ENCODE results near the gene PPP2R2D. TPM values are rescaled to one million over a fixed set of nuclear protein-coding genes. Genes with fewer than 3 reads are reported as not detected.
A peak's percentile ranks its signal among the peaks of the same experiment; 100 is the strongest.

PPP2R2D gene
- total RNA-seq, 1 donor from 2014 or later = 36.9 TPM

GRCh38 chr10:131943021-131943814, 42.4 kb downstream of the PPP2R2D start:
- peak; percentile 53 for DNase-seq (ENCODE audit: low spot score)
- TF ChIP-seq CTCF (IDR thresholded peaks at IDR 0.05; ENCODE audit: unreplicated experiment) = peak; percentile 21
- no peak overlapping the region for H3K27ac Mint-ChIP-seq (ENCODE audit: unreplicated experiment)
- H3K27me3 Mint-ChIP-seq (ENCODE audit: unreplicated experiment) = peaks cover 5% of the 10 kb centered on the region
- H3K4me1 Mint-ChIP-seq (ENCODE audit: unreplicated experiment) = peaks cover 11% of the 10 kb centered on the region
- peaks cover 51% of the 10 kb centered on the region for H3K36me3 Mint-ChIP-seq (ENCODE audit: low read depth, unreplicated experiment)
- no peaks in the 10 kb centered on the region for H3K9me3 Mint-ChIP-seq (ENCODE audit: unreplicated experiment)
- H3K4me3 Mint-ChIP-seq (ENCODE audit: unreplicated experiment) = no peak overlapping the region

- no peak for DNase-seq (ENCODE audit: low spot score)
- no peak for TF ChIP-seq CTCF (IDR thresholded peaks at IDR 0.05; ENCODE audit: unreplicated experiment)
- no peak overlapping the region for H3K27ac Mint-ChIP-seq (ENCODE audit: unreplicated experiment)
- peaks cover 11% of the 10 kb centered on the region for H3K4me1 Mint-ChIP-seq (ENCODE audit: unreplicated experiment)
- peaks cover 5% of the 10 kb centered on the region for H3K27me3 Mint-ChIP-seq (ENCODE audit: unreplicated experiment)
- H3K9me3 Mint-ChIP-seq (ENCODE audit: unreplicated experiment) = no peaks in the 10 kb centered on the region
- peaks cover 48% of the 10 kb centered on the region for H3K36me3 Mint-ChIP-seq (ENCODE audit: low read depth, unreplicated experiment)
- no peak overlapping the region for H3K4me3 Mint-ChIP-seq (ENCODE audit: unreplicated experiment)
These were observed 43.6 kb downstream of the PPP2R2D start for GRCh38 chr10:131944412-131944811.

DNA sequence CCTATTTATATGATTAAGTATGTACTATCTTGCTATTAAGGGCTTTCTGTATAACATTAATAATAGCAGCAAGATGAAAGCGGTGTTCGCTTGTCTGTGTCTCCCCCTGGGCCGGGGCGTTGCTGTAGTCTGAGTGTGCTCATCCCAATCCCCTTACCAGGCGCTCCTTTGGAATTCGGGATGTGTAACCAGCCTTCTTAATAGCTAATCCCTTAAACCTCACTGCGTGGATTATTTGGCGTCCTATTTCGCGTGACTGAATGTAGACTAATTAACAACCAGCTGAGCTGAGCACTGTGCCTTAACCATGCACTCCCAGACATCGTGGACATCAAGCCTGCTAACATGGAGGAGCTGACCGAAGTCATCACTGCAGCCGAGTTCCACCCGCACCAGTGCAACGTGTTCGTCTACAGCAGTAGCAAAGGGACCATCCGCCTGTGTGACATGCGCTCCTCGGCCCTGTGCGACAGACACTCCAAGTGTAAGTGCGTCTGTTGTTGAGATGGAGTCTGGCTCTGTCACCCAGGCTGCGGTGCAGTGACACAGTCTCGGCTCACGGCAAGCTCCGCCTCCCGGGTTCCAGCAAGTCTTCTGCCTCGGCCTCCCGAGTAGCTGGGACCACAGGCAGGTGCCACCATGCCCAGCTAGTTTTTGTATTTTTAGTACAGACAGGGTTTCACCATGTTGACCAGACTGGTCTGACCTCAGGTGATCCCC, 44.3 kb downstream of the PPP2R2D start:
- H3K4me1 Mint-ChIP-seq (ENCODE audit: unreplicated experiment) = peaks cover 11% of the 10 kb centered on the region
- H3K27me3 Mint-ChIP-seq (ENCODE audit: unreplicated experiment) = peaks cover 6% of the 10 kb centered on the region
- H3K4me3 Mint-ChIP-seq (ENCODE audit: unreplicated experiment) = no peak overlapping the region
- H3K36me3 Mint-ChIP-seq (ENCODE audit: low read depth, unreplicated experiment) = peaks cover 51% of the 10 kb centered on the region
- DNase-seq (ENCODE audit: low spot score) = no peak
- no peak for TF ChIP-seq CTCF (IDR thresholded peaks at IDR 0.05; ENCODE audit: unreplicated experiment)
- H3K9me3 Mint-ChIP-seq (ENCODE audit: unreplicated experiment) = no peaks in the 10 kb centered on the region
- no peak overlapping the region for H3K27ac Mint-ChIP-seq (ENCODE audit: unreplicated experiment)

- no peaks in the 10 kb centered on the region for H3K9me3 Mint-ChIP-seq (ENCODE audit: unreplicated experiment)
- H3K27me3 Mint-ChIP-seq (ENCODE audit: unreplicated experiment) = peaks cover 6% of the 10 kb centered on the region
- no peak for TF ChIP-seq CTCF (IDR thresholded peaks at IDR 0.05; ENCODE audit: unreplicated experiment)
- H3K27ac Mint-ChIP-seq (ENCODE audit: unreplicated experiment) = no peak overlapping the region
- peaks cover 49% of the 10 kb centered on the region for H3K36me3 Mint-ChIP-seq (ENCODE audit: low read depth, unreplicated experiment)
- peaks cover 11% of the 10 kb centered on the region for H3K4me1 Mint-ChIP-seq (ENCODE audit: unreplicated experiment)
- no peak for DNase-seq (ENCODE audit: low spot score)
- no peak overlapping the region for H3K4me3 Mint-ChIP-seq (ENCODE audit: unreplicated experiment)
These were observed 45.5 kb downstream of the PPP2R2D start for GRCh38 chr10:131946321-131946751.

DNA sequence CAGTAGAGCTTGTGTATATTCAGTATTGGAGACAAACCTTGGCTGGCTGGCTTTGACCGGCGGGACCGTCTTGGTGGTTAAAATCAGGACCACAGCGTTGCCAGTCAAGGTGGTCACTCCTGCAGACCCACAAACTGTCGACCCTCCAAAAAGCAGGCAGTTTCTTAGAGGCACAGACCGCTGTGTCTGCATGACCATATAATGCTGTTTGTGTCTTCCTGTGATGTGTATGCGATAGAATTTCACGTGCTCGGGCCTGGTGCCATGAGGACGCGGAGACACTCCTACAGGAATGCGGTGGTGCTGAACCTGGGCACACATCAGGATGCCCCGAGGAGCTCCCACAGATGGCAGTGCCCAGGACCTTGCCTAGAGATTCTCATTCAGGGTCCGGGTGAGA, 46.1 kb downstream of the PPP2R2D start:
- Mint-ChIP-seq H3K4me1 (ENCODE audit: unreplicated experiment) (peaks cover 11% of the 10 kb centered on the region), H3K9me3 (ENCODE audit: unreplicated experiment) (no peaks in the 10 kb centered on the region), H3K36me3 (ENCODE audit: low read depth, unreplicated experiment) (peaks cover 45% of the 10 kb centered on the region), H3K4me3 (ENCODE audit: unreplicated experiment) (no peak overlapping the region), H3K27ac (ENCODE audit: unreplicated experiment) (no peak overlapping the region), H3K27me3 (ENCODE audit: unreplicated experiment) (peaks cover 7% of the 10 kb centered on the region)
- no peak for DNase-seq (ENCODE audit: low spot score)
- TF ChIP-seq CTCF (IDR thresholded peaks at IDR 0.05; ENCODE audit: unreplicated experiment) = no peak

Measured in endothelial cell (in vitro differentiated cells).